Esophagus squamous epithelium (tissue), 4 donors: ENCODE data around the gene MPO.

ENCODE experiments used
- POLR2A ChIP-seq, 4 donors: fragments of 450-650 bp; IDR thresholded peaks; one replicate each; pipeline ENCODE4 v1.6.1; 2017; ENCODE audit warnings: antibody characterized with exemption in 4 of 4, mild to moderate bottlenecking in 4 of 4, moderate library complexity in 3 of 4
- TF ChIP-seq, protein P1 (sequence below), 6 experiments: fragments of 450-650 bp in 4 of 6; fragments of 200-600 bp in 2 of 6; sonication (generic) in 2 of 6; IDR thresholded peaks; one replicate each; pipeline ENCODE4 v1.5.1; 2016 to 2019; ENCODE audit warnings: antibody characterized with exemption in 6 of 6, mild to moderate bottlenecking in 4 of 6, moderate library complexity in 4 of 6

DNA sequence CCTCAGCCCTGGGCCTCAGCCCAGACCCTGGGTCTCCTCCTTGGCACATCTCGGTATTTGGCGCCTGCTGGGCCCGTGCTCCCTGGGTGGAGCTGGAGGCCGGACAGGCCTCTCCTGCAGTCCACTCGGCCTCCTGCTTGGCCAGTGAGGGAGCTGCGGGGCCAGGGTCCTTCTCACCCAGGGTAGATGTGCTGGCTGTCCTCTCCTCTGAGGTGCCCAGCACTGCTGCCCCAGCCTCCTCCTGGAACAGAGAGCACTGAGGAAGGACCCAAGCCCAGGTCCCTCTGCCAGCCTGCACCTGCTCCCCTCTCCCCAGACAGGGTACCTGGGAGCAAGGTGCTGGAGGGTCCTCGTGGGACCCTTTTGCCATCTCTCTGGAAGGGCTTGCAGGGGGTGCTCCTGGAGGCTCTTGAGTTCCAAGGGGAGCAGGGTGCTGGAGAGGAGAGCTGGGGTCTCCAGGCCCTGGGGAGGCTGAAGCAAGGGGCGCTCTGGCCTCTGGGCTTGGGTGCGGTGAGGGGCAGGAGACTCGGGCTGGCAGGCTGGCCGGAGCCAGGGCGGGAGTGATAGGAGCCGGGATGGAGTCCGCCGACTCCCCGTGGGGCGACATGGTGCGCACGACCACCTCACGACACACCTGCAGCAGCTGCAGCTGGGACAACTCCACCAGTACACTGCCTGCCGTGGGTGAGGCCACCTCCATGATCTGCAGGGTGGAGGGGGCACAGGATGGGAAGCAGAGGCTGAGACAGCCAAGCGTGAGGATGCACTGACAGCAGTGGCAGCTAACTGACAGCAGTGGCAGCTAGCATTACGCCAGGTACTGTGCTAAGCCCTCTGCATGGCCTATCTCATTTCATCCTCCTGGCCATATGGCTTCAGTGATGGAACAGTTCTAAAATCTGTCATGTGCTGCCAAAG is 30.0 kb upstream of the MPO start:
- TF ChIP-seq, protein P1, sequence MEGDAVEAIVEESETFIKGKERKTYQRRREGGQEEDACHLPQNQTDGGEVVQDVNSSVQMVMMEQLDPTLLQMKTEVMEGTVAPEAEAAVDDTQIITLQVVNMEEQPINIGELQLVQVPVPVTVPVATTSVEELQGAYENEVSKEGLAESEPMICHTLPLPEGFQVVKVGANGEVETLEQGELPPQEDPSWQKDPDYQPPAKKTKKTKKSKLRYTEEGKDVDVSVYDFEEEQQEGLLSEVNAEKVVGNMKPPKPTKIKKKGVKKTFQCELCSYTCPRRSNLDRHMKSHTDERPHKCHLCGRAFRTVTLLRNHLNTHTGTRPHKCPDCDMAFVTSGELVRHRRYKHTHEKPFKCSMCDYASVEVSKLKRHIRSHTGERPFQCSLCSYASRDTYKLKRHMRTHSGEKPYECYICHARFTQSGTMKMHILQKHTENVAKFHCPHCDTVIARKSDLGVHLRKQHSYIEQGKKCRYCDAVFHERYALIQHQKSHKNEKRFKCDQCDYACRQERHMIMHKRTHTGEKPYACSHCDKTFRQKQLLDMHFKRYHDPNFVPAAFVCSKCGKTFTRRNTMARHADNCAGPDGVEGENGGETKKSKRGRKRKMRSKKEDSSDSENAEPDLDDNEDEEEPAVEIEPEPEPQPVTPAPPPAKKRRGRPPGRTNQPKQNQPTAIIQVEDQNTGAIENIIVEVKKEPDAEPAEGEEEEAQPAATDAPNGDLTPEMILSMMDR (IDR thresholded peaks at IDR 0.05): no peak
- no peak for TF ChIP-seq POLR2A (IDR thresholded peaks at IDR 0.05)
